AG10803 (cell line): ENCODE results near the gene KDM4F.

Experiments
- DNase-seq: peaks from one replicate; pipeline ENCODE4 v3.0.0; 2010; ENCODE audit warnings: low read depth
- H3K4me3 ChIP-seq: 2 replicates; pipeline ENCODE4 v1.5.1; 2011; ENCODE audit warnings: mild to moderate bottlenecking, low read length, control low read depth
- TF ChIP-seq, protein P1 (sequence below): conservative IDR thresholded peaks from 2 replicates; pipeline ENCODE4 v1.5.1; 2011; ENCODE audit warnings: mild to moderate bottlenecking, low read length, control low read depth, inconsistent platforms

The KDM4F gene

GRCh38 chr11:95092549-95093324 is 43.5 kb downstream of the KDM4F start:
- TF ChIP-seq, protein P1, sequence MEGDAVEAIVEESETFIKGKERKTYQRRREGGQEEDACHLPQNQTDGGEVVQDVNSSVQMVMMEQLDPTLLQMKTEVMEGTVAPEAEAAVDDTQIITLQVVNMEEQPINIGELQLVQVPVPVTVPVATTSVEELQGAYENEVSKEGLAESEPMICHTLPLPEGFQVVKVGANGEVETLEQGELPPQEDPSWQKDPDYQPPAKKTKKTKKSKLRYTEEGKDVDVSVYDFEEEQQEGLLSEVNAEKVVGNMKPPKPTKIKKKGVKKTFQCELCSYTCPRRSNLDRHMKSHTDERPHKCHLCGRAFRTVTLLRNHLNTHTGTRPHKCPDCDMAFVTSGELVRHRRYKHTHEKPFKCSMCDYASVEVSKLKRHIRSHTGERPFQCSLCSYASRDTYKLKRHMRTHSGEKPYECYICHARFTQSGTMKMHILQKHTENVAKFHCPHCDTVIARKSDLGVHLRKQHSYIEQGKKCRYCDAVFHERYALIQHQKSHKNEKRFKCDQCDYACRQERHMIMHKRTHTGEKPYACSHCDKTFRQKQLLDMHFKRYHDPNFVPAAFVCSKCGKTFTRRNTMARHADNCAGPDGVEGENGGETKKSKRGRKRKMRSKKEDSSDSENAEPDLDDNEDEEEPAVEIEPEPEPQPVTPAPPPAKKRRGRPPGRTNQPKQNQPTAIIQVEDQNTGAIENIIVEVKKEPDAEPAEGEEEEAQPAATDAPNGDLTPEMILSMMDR: peak; percentile 67
- peak; percentile 47 for DNase-seq
- H3K4me3 ChIP-seq: no peak overlapping the region; the same call in 1 of the 2 replicates

- TF ChIP-seq, protein P1: no peak
- no peak for DNase-seq
- H3K4me3 ChIP-seq: no peak overlapping the region
Measured at GRCh38 chr11:95093548-95093947, 44.3 kb downstream of the KDM4F start.

- no peak overlapping the region for H3K4me3 ChIP-seq
- DNase-seq: peak; percentile 62
- TF ChIP-seq, protein P1: no peak
Measured at GRCh38 chr11:95095858-95096587, 46.8 kb downstream of the KDM4F start.

DNA sequence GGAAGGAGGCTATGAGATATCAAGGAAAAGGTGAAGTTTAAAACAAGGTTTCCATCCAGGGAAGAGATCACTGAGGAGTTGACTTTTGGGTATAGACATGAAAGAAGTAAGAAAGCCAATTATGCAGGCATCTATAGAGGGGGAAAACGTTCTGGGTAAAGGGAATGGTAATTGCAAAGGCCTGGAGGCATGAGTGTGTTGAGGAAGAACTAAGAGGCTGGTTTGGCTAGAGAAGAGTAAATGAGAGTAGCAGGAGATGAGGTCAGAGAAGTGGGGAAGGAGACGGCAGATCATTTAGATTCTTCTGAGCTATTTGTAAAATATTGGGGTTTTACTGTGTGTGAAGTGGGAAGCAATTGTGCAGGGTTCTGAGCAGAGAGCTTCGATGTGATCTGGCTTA is 48.0 kb downstream of the KDM4F start:
- no peak overlapping the region for H3K4me3 ChIP-seq
- TF ChIP-seq, protein P1: no peak

DNA sequence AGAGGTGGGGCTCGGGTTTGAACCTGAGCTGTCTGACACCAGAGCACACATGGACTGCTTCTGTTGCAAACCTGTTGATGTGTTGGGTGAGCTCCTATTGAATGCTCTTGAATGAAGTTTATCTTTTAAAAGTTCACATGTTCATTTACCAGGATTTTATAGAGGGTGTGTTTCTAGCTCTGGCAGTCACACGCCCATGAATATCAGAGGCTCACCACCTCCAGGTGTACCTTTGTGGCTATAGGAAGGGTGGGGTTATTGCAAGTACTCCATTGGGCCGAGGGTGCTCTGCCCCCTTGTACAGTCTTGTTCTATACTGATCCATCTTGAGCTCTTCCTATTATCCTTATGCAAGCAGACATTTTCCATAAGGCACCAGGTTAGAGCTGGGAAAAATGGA is 49.6 kb downstream of the KDM4F start:
- no peak for DNase-seq
- TF ChIP-seq, protein P1: no peak
- no peak overlapping the region for H3K4me3 ChIP-seq

More for the DNA sequence above, 48.0 kb downstream of the KDM4F start:
- DNase-seq: no peak

- no peak overlapping the region for H3K4me3 ChIP-seq
- TF ChIP-seq, protein P1: no peak
- DNase-seq: no peak
Measured at GRCh38 chr11:95100191-95100648, 51.0 kb downstream of the KDM4F start.
